HCT116 (cell line): ENCODE data around the gene SRSF11. TPM values are rescaled to one million over a fixed set of nuclear protein-coding genes. Genes with fewer than 3 reads are reported as not detected.

Source experiments
- ATAC-seq: fragments of 200-7000 bp; cut with Tn5 transposase; 2 replicates; pipeline ENCODE4 v1.9.1; 2020; ENCODE audit warnings: mild to moderate bottlenecking, moderate library complexity
- BruUV-seq: library from RNA; stranded (reverse); fragments of 400-500 nt; replicated peaks from 2 replicates; lab custom pipeline; 2021; lab: Mats Ljungman, UMichigan
- CTCF ChIA-PET: fragments of 300-600 bp; sonication (Branson Sonifier 250); formaldehyde crosslinking; loops from one replicate; lab custom pipeline; 2021; ENCODE audit warnings: antibody characterized with exemption; lab: Charles Lee
- POLR2A ChIA-PET: fragments of 300-600, 350-600 bp; sonication (Branson Sonifier 250); formaldehyde crosslinking; loops from one replicate; lab custom pipeline; 2021; ENCODE audit warnings: antibody characterized with exemption; lab: Charles Lee
- RAD21 ChIA-PET, 2 experiments: fragments of 300-600 bp; sonication (Branson Sonifier 250); formaldehyde crosslinking; loops; one replicate each; lab custom pipeline; 2023; ENCODE audit warnings: low total read pairs in 2 of 2; ENCODE audit not compliant: uncharacterized antibody in 2 of 2, unreplicated experiment in 2 of 2, low non-redundant PET in 1 of 2; lab: Charles Lee
- DNase-seq: peaks from one replicate; pipeline ENCODE4 v3.0.0-alpha.2; 2010; ENCODE audit warnings: low read depth, low spot score
- H2AFZ ChIP-seq: fragments of 200-600 bp; shearing (Covaris generic), sonication (generic); 2 replicates; pipeline ENCODE4 v1.6.1; 2017; ENCODE audit warnings: low read depth, mixed run types, mixed read lengths, antibody characterized with exemption, low read length; ENCODE audit not compliant: poor library complexity, severe bottlenecking
- H3K27ac ChIP-seq: 2 replicates; pipeline ENCODE4 v1.5.1; 2012; ENCODE audit warnings: low read depth, low read length
- H3K27me3 ChIP-seq: fragments of 200-600 bp; sonication (generic); 2 replicates; pipeline ENCODE4 v1.6.1; 2016; ENCODE audit warnings: mixed run types, low read length, mixed read lengths; ENCODE audit not compliant: insufficient read depth
- H3K36me3 ChIP-seq, 2 experiments: fragments of 200-500 bp in 1 of 2; fragments of 200-600 bp in 1 of 2; sonication (Bioruptor generic) in 1 of 2; sonication (generic) in 1 of 2; 2 replicates each; pipeline versions ENCODE4 v1.5.1 to v1.6.1; 2014 to 2016; ENCODE audit warnings: low read length in 2 of 2, inconsistent platforms in 1 of 2, mixed read lengths in 1 of 2, mixed run types in 1 of 2; ENCODE audit not compliant: insufficient read depth in 2 of 2, control insufficient read depth in 1 of 2
- H3K4me1 ChIP-seq, 2 experiments: fragments of 200-600 bp in 1 of 2; sonication (generic) in 1 of 2; 2 replicates each; pipeline versions ENCODE4 v1.5.1 to v1.6.1; 2012 to 2017; ENCODE audit warnings: low read length in 2 of 2, inconsistent platforms in 1 of 2, mild to moderate bottlenecking in 1 of 2, mixed read lengths in 1 of 2, mixed run types in 1 of 2, moderate library complexity in 1 of 2; ENCODE audit not compliant: insufficient read depth in 2 of 2, control insufficient read depth in 1 of 2
- H3K4me2 ChIP-seq: fragments of 200-600 bp; sonication (generic); 2 replicates; pipeline ENCODE4 v1.6.1; 2017; ENCODE audit warnings: mixed run types, low read length, mixed read lengths
- H3K4me3 ChIP-seq, 2 experiments: fragments of 200-600 bp in 1 of 2; sonication (generic) in 1 of 2; replicated peaks in 1 of 2; 2 replicates each; pipeline ENCODE4 v1.5.1; 2011 to 2016; ENCODE audit warnings: low read length in 2 of 2, control low read depth in 1 of 2, low read depth in 1 of 2, mild to moderate bottlenecking in 1 of 2, mixed read lengths in 1 of 2, mixed run types in 1 of 2
- H3K79me2 ChIP-seq: fragments of 200-600 bp; sonication (generic); 2 replicates; pipeline ENCODE4 v1.6.1; 2017; ENCODE audit warnings: mild to moderate bottlenecking, mixed run types, low read length, moderate library complexity, mixed read lengths; ENCODE audit not compliant: insufficient read depth
- H3K9ac ChIP-seq: fragments of 200-600 bp; sonication (generic); 2 replicates; pipeline ENCODE4 v1.6.1; 2016; ENCODE audit warnings: low read length, mixed read lengths
- H3K9me2 ChIP-seq: fragments of 200-600 bp; sonication (generic), shearing (Covaris generic); 2 replicates; pipeline ENCODE4 v1.6.1; 2017; ENCODE audit warnings: mixed run types, mild to moderate bottlenecking, moderate library complexity; ENCODE audit not compliant: insufficient read depth
- H3K9me3 ChIP-seq, 2 experiments: fragments of 200-500 bp in 1 of 2; fragments of 200-600 bp in 1 of 2; sonication (Bioruptor generic) in 1 of 2; sonication (generic) in 1 of 2; 2 replicates each; pipeline ENCODE4 v1.6.1; 2014 to 2017; ENCODE audit warnings: low read length in 2 of 2, mixed read lengths in 2 of 2, inconsistent platforms in 1 of 2, low read depth in 1 of 2, mild to moderate bottlenecking in 1 of 2, mixed run types in 1 of 2, moderate library complexity in 1 of 2; ENCODE audit not compliant: control insufficient read depth in 1 of 2, insufficient read depth in 1 of 2
- H4K20me1 ChIP-seq: fragments of 200-600 bp; sonication (generic), shearing (Covaris generic); 2 replicates; pipeline ENCODE4 v1.6.1; 2017; ENCODE audit warnings: mixed run types, mild to moderate bottlenecking, moderate library complexity; ENCODE audit not compliant: insufficient read depth
- CBX3 ChIP-seq: IDR thresholded peaks from 2 replicates; pipeline ENCODE4 v1.6.1; 2012; ENCODE audit warnings: low read depth
- ELF1 ChIP-seq: IDR thresholded peaks from 2 replicates; pipeline ENCODE4 v1.6.1; 2012; ENCODE audit warnings: low read depth, borderline replicate concordance
- JUND ChIP-seq: IDR thresholded peaks from 2 replicates; pipeline ENCODE4 v1.6.1; 2012
- POLR2AphosphoS5 ChIP-seq: IDR thresholded peaks from 2 replicates; pipeline ENCODE4 v1.6.1; 2011; ENCODE audit warnings: mild to moderate bottlenecking, low read depth, low read length, moderate library complexity
- ZNF274 ChIP-seq: fragments of 200-500 bp; sonication (Bioruptor generic); IDR thresholded peaks from 2 replicates; pipeline ENCODE4 v1.6.1; 2014; ENCODE audit warnings: mild to moderate bottlenecking, low read depth, low read length, inconsistent platforms
- intact Hi-C: fragments of 100-400 bp; cut with micrococcal nuclease; formaldehyde crosslinking; loops from 2 replicates; pipeline ENCODE4 v1.10.0; 2022
- total RNA-seq: library from RNA; stranded (reverse); gene quantifications from one replicate; pipeline ENCODE4 v1.2.1, GENCODE V29; 2021; ENCODE audit not compliant: unreplicated experiment
- TF ChIP-seq, protein P1 (sequence below): IDR thresholded peaks from 2 replicates; pipeline ENCODE4 v1.6.1; 2012; ENCODE audit warnings: low read depth
- TF ChIP-seq, protein P2 (sequence below): IDR thresholded peaks from 2 replicates; pipeline ENCODE4 v1.6.1; 2011; ENCODE audit warnings: mild to moderate bottlenecking, low read length, moderate library complexity; ENCODE audit not compliant: insufficient replicate concordance; ENCODE audit errors: extremely low read depth

Gene SRSF11
- total RNA-seq, 1 experiment from 2014 or later = 166 TPM

DNA sequence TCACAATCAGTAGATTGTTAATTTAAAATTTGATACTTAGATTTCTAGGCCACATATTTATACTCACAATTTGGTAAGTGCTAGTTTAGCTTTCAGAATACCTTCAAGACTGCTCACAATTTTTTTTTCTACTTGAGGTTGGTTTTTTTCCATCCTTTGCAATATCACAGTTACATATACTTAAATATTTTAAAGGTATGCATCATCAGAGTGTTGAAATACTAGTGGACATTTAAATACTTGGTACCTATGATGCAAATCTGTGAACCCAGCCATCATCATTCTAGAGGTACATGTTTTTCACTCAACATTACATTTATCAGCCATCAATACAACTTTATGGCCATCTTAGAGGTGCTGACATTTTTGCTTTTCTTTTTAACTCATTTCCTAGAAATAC is 9.6 kb upstream of the SRSF11 start:
- Histone ChIP-seq H3K36me3 (peaks cover 0 to 5% of the 10 kb centered on the region in 2 experiments; a peak in 3 of 4 replicates), H3K27me3 (no peaks in the 10 kb centered on the region), H3K79me2 (peaks cover 100% of the 10 kb centered on the region), H3K4me1 (peaks cover 7 to 8% of the 10 kb centered on the region in 2 experiments; a peak in 3 of 4 replicates), H3K9me2 (no peaks in the 10 kb centered on the region), H3K4me2 (no peak overlapping the region), H3K27ac (no peak overlapping the region), H4K20me1 (no peaks in the 10 kb centered on the region; the same call in 1 of the 2 replicates), H3K9me3 (no peaks in the 10 kb centered on the region), H2AFZ (no peak overlapping the region), H3K9ac (no peak overlapping the region), H3K4me3 (no peak overlapping the region)
- BruUV-seq = no TSS peak
- ChIA-PET POLR2A (no interaction called here), CTCF (no interaction called here), RAD21 (no interaction called here)
- ATAC-seq (no peak), DNase-seq (no peak)
- intact Hi-C loops = no loop called here
- TF ChIP-seq CBX3 (no peak), ZNF274 (no peak), ELF1 (no peak), POLR2AphosphoS5 (no peak), JUND (no peak)
- TF ChIP-seq, protein P1, sequence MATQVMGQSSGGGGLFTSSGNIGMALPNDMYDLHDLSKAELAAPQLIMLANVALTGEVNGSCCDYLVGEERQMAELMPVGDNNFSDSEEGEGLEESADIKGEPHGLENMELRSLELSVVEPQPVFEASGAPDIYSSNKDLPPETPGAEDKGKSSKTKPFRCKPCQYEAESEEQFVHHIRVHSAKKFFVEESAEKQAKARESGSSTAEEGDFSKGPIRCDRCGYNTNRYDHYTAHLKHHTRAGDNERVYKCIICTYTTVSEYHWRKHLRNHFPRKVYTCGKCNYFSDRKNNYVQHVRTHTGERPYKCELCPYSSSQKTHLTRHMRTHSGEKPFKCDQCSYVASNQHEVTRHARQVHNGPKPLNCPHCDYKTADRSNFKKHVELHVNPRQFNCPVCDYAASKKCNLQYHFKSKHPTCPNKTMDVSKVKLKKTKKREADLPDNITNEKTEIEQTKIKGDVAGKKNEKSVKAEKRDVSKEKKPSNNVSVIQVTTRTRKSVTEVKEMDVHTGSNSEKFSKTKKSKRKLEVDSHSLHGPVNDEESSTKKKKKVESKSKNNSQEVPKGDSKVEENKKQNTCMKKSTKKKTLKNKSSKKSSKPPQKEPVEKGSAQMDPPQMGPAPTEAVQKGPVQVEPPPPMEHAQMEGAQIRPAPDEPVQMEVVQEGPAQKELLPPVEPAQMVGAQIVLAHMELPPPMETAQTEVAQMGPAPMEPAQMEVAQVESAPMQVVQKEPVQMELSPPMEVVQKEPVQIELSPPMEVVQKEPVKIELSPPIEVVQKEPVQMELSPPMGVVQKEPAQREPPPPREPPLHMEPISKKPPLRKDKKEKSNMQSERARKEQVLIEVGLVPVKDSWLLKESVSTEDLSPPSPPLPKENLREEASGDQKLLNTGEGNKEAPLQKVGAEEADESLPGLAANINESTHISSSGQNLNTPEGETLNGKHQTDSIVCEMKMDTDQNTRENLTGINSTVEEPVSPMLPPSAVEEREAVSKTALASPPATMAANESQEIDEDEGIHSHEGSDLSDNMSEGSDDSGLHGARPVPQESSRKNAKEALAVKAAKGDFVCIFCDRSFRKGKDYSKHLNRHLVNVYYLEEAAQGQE = no peak
- TF ChIP-seq, protein P2, sequence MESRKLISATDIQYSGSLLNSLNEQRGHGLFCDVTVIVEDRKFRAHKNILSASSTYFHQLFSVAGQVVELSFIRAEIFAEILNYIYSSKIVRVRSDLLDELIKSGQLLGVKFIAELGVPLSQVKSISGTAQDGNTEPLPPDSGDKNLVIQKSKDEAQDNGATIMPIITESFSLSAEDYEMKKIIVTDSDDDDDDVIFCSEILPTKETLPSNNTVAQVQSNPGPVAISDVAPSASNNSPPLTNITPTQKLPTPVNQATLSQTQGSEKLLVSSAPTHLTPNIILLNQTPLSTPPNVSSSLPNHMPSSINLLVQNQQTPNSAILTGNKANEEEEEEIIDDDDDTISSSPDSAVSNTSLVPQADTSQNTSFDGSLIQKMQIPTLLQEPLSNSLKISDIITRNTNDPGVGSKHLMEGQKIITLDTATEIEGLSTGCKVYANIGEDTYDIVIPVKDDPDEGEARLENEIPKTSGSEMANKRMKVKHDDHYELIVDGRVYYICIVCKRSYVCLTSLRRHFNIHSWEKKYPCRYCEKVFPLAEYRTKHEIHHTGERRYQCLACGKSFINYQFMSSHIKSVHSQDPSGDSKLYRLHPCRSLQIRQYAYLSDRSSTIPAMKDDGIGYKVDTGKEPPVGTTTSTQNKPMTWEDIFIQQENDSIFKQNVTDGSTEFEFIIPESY = no peak
